WTC11 (cell line): Measurements from ENCODE around the gene FUT8.

Experiments
- IRF2 ChIP-seq: sonication (generic); formaldehyde crosslinking; IDR thresholded peaks from 2 replicates; pipeline ENCODE4 v1.8.0; 2022; ENCODE audit warnings: low read depth, missing genetic modification reagents, borderline replicate concordance
- NFYB ChIP-seq: sonication (generic); formaldehyde crosslinking; conservative IDR thresholded peaks from 2 replicates; pipeline ENCODE4 v1.8.0; 2022; ENCODE audit warnings: low read depth, missing genetic modification reagents
- TF ChIP-seq, protein P1 (sequence below): fragments of 200-600 bp; IDR thresholded peaks from 2 replicates; pipeline ENCODE4 v1.8.0; 2022; ENCODE audit warnings: antibody characterized with exemption

GRCh38 chr14:65618996-65619395 is 206.5 kb downstream of the FUT8 start:
- TF ChIP-seq, protein P1, sequence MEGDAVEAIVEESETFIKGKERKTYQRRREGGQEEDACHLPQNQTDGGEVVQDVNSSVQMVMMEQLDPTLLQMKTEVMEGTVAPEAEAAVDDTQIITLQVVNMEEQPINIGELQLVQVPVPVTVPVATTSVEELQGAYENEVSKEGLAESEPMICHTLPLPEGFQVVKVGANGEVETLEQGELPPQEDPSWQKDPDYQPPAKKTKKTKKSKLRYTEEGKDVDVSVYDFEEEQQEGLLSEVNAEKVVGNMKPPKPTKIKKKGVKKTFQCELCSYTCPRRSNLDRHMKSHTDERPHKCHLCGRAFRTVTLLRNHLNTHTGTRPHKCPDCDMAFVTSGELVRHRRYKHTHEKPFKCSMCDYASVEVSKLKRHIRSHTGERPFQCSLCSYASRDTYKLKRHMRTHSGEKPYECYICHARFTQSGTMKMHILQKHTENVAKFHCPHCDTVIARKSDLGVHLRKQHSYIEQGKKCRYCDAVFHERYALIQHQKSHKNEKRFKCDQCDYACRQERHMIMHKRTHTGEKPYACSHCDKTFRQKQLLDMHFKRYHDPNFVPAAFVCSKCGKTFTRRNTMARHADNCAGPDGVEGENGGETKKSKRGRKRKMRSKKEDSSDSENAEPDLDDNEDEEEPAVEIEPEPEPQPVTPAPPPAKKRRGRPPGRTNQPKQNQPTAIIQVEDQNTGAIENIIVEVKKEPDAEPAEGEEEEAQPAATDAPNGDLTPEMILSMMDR = no peak
- TF ChIP-seq IRF2 (CRISPR knock-in tag) = no peak
- no peak for TF ChIP-seq NFYB (CRISPR knock-in tag)
